A673 (cell line): Measurements from ENCODE around the gene ZNF213. TPM values are rescaled to one million over a fixed set of nuclear protein-coding genes. Genes with fewer than 3 reads are reported as not detected.
"Not testable (repeated sequence)": the region's sequence is repeated elsewhere in the genome, so short reads cannot be mapped to it uniquely, and the experiment has no call there.

Experiments used
- BruUV-seq: library from RNA; stranded (reverse); fragments of 400-500 nt; replicated peaks from 2 replicates; lab custom pipeline; 2021; lab: Mats Ljungman, UMichigan
- CTCF ChIA-PET: fragments of 300-600 bp; sonication (Branson Sonifier 250); formaldehyde crosslinking; loops from one replicate; lab custom pipeline; 2022; ENCODE audit warnings: antibody characterized with exemption; lab: Charles Lee
- POLR2A ChIA-PET: fragments of 300-600 bp; sonication (Branson Sonifier 250); formaldehyde crosslinking; loops from one replicate; lab custom pipeline; 2022; ENCODE audit warnings: antibody characterized with exemption; ENCODE audit not compliant: low non-redundant PET; lab: Charles Lee
- DNase-seq: peaks from one replicate; pipeline ENCODE4 v3.0.0-alpha.2; 2015; ENCODE audit warnings: low spot score
- H3K27ac ChIP-seq: fragments of 200-600 bp; sonication (generic); 2 replicates; pipeline ENCODE4 v1.5.1; 2016; ENCODE audit warnings: mixed run types, low read depth, mild to moderate bottlenecking, mixed read lengths, antibody characterized with exemption, low read length; ENCODE audit not compliant: poor library complexity, severe bottlenecking
- H3K27me3 ChIP-seq: fragments of 200-600 bp; sonication (generic); replicated peaks from 2 replicates; pipeline ENCODE4 v1.6.1; 2017; ENCODE audit warnings: mixed run types, low read depth, mild to moderate bottlenecking, mixed read lengths, antibody characterized with exemption, low read length; ENCODE audit not compliant: insufficient read depth, poor library complexity
- H3K36me3 ChIP-seq: fragments of 200-600 bp; sonication (generic); 2 replicates; pipeline ENCODE4 v1.6.1; 2016; ENCODE audit warnings: mixed run types, mild to moderate bottlenecking, mixed read lengths, antibody characterized with exemption, low read length; ENCODE audit not compliant: insufficient read depth, poor library complexity, severe bottlenecking
- H3K4me1 ChIP-seq: fragments of 200-600 bp; sonication (generic); 2 replicates; pipeline ENCODE4 v1.6.1; 2017; ENCODE audit warnings: mixed run types, mild to moderate bottlenecking, mixed read lengths, antibody characterized with exemption, low read length; ENCODE audit not compliant: insufficient read depth, poor library complexity, severe bottlenecking
- H3K4me3 ChIP-seq: fragments of 200-600 bp; sonication (generic); 2 replicates; pipeline ENCODE4 v1.5.1; 2016; ENCODE audit warnings: low read depth, mixed run types, mild to moderate bottlenecking, mixed read lengths, low read length; ENCODE audit not compliant: poor library complexity, severe bottlenecking
- H3K9me3 ChIP-seq: fragments of 200-600 bp; sonication (generic); 2 replicates; pipeline ENCODE4 v1.6.1; 2016; ENCODE audit warnings: mixed run types, low read depth, mild to moderate bottlenecking, mixed read lengths, antibody characterized with exemption, low read length; ENCODE audit not compliant: poor library complexity, severe bottlenecking
- CTCF ChIP-seq: fragments of 300-800, 200-600 bp; sonication (generic); conservative IDR thresholded peaks from 2 replicates; pipeline ENCODE4 v1.5.1; 2017; ENCODE audit warnings: low read depth, mild to moderate bottlenecking, antibody characterized with exemption, low read length, moderate library complexity, mixed read lengths
- EZH2 ChIP-seq: fragments of 200-600 bp; sonication (generic); IDR thresholded peaks from 2 replicates; pipeline ENCODE4 v1.6.1; 2017; ENCODE audit warnings: borderline replicate concordance, low read depth, mild to moderate bottlenecking, mixed read lengths, antibody characterized with exemption, low read length; ENCODE audit not compliant: poor library complexity, severe bottlenecking
- intact Hi-C: fragments of 100-400 bp; cut with micrococcal nuclease; formaldehyde crosslinking; loops from one replicate; pipeline ENCODE4 v1.10.0; 2022; ENCODE audit not compliant: unreplicated experiment
- total RNA-seq: library from RNA; stranded (reverse); gene quantifications from 2 replicates; pipeline ENCODE4 v1.2.3, GENCODE V29; 2021

The ZNF213 gene
- total RNA-seq, 1 experiment from 2014 or later = 16.0 TPM

DNA sequence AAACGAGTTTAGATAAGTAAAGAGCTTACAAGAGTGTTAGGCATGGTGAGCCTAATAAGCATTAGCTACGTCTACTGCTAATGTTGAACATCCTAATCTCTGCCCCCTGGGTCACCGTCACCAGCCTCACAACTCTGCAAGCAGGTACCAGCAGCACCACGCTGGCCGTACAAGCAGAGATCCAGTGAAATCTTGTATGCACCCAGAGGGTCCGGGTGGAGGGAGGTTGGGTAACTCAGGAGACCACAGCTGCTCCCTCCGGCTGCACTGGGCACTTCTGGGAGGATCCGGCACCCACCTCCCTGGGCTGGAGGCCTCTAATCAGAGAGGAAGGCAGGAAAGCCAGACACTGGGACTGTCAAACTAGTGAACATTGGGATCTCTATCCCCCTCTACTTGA lies 44.8 kb downstream of the ZNF213 start:
- H3K4me1 ChIP-seq = no peaks in the 10 kb centered on the region
- H3K36me3 ChIP-seq = no peaks in the 10 kb centered on the region
- BruUV-seq = no TSS peak
- DNase-seq = no peak
- intact Hi-C loops = no loop called here
- H3K4me3 ChIP-seq = no peak overlapping the region
- POLR2A ChIA-PET = no interaction called here
- no peaks in the 10 kb centered on the region for H3K9me3 ChIP-seq
- no peak overlapping the region for H3K27ac ChIP-seq
- TF ChIP-seq CTCF = no peak
- no peak for TF ChIP-seq EZH2
- CTCF ChIA-PET = no interaction called here
- H3K27me3 ChIP-seq = no peaks in the 10 kb centered on the region

- POLR2A ChIA-PET = no interaction called here
Observed at GRCh38 chr16:3180445-3180878, 45.6 kb downstream of the ZNF213 start.

DNA sequence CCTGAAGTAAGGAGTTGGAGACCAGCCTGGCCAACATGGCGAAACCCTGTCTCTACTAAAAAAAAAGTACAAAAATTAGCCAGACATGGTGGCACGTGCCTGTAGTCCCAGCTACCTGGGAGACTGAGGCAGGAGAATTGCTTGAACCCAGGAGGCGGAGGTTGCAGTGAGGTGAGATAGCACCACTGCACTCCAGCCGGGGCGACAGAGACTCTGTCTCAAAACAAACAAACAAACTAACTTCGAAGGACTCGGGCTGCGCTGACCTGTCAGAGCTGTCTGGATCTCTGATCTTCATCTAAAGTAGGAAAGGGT lies 47.4 kb downstream of the ZNF213 start:
- H3K4me1 ChIP-seq, H3K36me3 ChIP-seq, DNase-seq, H3K9me3 ChIP-seq, H3K27ac ChIP-seq, POLR2A ChIA-PET, intact Hi-C loops, H3K27me3 ChIP-seq, BruUV-seq: not testable (repeated sequence)
- CTCF ChIA-PET = interaction anchor here (0.6 kb wide), 1 partner anchor 722 kb away, joined by 5 read pairs; no protein-coding TSS in a partner anchor
- H3K4me3 ChIP-seq = peak overlapping the region; percentile 61

More at GRCh38 chr16:3180445-3180878, 45.6 kb downstream of the ZNF213 start:
- no peak for TF ChIP-seq EZH2
- no peak for TF ChIP-seq CTCF
- BruUV-seq = no TSS peak
- H3K27ac ChIP-seq = no peak overlapping the region
- no peaks in the 10 kb centered on the region for H3K4me1 ChIP-seq
- H3K36me3 ChIP-seq = no peaks in the 10 kb centered on the region
- intact Hi-C loops = no loop called here
- CTCF ChIA-PET = no interaction called here
- H3K9me3 ChIP-seq = no peaks in the 10 kb centered on the region
- DNase-seq = peak; percentile 61
- H3K4me3 ChIP-seq = no peak overlapping the region
- no peaks in the 10 kb centered on the region for H3K27me3 ChIP-seq
